Omental fat pad (tissue), 4 donors: ENCODE measurements around the gene ATP6V1G3. TPM values are rescaled to one million over a fixed set of nuclear protein-coding genes. Genes with fewer than 3 reads are reported as not detected.
A peak's percentile ranks its signal among the peaks of the same experiment; 100 is the strongest.

Source experiments
- ATAC-seq: fragments of 150-250 bp; one replicate; pipeline ENCODE4 v1.9.1; 2016; ENCODE audit warnings: mild to moderate bottlenecking, moderate library complexity; ENCODE audit not compliant: low FRiP score
- DNase-seq: peaks from one replicate; pipeline ENCODE4 v3.0.0-alpha.2; 2019; ENCODE audit warnings: low spot score
- total RNA-seq, 4 donors: library from RNA; depleted of rRNA; stranded (reverse); fragments of >200 nt; gene quantifications; one replicate each; pipeline ENCODE4 v1.1.0, GENCODE V29; 2016
- TF ChIP-seq, protein P1 (sequence below), 3 donors: fragments of 450-650 bp; IDR thresholded peaks; one replicate each; pipeline ENCODE4 v1.5.1; 2016 to 2017; ENCODE audit warnings: antibody characterized with exemption in 3 of 3, mild to moderate bottlenecking in 3 of 3, moderate library complexity in 2 of 3

The ATP6V1G3 gene
- total RNA-seq, 4 donors from 2014 or later: not detected

DNA sequence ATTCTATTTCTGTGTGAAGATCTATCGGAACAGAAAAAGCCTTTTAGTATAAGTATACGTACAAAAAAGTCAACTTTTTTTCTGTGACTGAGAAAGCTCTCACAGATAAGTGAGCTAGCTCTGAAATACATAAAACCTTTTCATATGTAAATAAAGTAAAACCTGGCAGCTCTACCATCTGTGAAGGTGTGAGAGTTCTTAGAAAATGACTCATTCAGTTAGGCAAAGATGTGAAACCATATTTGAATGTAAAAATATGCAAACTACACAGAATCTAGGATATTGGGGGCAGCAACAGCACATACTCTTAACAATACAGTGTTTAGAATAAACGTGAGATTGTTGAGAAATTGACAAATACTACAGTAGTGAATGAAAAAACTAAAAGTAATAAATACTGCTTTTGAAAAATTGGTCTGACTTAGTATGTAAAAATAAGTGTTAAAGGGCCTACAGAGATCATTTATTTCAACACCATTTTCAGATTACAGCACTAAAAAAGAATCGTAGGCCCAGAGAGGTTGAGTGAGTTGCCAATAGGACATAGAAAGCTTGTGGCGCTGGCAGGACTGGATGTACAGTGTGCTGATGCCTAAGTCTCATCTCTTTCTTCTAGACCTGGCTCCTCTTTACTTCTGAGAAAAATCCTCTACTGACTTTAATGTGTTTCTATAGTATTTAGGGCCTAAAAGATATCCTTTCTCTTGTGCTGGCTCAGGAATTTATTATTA is 19.8 kb downstream of the ATP6V1G3 start:
- TF ChIP-seq, protein P1, sequence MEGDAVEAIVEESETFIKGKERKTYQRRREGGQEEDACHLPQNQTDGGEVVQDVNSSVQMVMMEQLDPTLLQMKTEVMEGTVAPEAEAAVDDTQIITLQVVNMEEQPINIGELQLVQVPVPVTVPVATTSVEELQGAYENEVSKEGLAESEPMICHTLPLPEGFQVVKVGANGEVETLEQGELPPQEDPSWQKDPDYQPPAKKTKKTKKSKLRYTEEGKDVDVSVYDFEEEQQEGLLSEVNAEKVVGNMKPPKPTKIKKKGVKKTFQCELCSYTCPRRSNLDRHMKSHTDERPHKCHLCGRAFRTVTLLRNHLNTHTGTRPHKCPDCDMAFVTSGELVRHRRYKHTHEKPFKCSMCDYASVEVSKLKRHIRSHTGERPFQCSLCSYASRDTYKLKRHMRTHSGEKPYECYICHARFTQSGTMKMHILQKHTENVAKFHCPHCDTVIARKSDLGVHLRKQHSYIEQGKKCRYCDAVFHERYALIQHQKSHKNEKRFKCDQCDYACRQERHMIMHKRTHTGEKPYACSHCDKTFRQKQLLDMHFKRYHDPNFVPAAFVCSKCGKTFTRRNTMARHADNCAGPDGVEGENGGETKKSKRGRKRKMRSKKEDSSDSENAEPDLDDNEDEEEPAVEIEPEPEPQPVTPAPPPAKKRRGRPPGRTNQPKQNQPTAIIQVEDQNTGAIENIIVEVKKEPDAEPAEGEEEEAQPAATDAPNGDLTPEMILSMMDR (IDR thresholded peaks at IDR 0.05): no peak
- no peak for DNase-seq
- ATAC-seq: no peak

DNA sequence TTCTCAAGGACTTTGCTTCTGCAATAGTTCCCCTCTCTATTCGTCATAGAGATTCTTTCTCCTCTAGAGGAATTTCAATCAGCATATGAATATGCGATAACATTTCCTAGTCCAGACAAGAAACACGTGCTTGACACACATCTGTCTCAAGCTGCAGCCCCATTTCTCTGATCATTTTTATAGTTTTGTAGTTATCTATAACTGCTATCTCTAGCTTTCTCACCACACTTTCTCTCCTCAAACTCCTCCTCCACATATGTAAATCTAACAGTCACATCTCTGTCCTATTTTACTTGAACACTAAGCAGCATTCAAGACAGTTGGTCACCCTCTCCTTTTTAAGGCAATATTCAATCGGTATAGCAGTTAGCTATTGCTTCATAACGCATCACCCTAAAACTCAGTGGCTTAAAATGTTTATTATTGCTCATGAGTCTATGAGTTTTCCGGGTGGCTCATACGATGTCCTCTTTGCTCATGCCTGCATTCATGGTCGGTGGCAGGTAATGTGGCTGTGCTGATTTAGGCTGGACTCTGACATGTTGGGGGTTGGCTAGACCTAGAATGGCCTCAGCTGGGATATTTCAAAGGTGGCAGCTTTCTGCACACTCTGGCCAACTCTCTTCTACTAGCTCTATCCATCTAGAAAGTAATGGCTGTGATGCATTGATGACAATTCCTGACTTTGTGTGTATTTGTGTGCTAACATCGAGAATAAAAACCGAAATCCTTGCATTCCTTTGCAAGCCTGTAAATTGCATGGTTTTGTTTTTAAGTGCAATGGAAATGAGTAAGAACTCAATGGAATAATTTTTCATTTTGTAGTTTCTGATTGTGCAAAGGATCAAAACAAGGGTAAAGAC is 20.6 kb downstream of the ATP6V1G3 start:
- ATAC-seq (no peak), DNase-seq (no peak)
- TF ChIP-seq, protein P1 (IDR thresholded peaks at IDR 0.05): no peak

DNA sequence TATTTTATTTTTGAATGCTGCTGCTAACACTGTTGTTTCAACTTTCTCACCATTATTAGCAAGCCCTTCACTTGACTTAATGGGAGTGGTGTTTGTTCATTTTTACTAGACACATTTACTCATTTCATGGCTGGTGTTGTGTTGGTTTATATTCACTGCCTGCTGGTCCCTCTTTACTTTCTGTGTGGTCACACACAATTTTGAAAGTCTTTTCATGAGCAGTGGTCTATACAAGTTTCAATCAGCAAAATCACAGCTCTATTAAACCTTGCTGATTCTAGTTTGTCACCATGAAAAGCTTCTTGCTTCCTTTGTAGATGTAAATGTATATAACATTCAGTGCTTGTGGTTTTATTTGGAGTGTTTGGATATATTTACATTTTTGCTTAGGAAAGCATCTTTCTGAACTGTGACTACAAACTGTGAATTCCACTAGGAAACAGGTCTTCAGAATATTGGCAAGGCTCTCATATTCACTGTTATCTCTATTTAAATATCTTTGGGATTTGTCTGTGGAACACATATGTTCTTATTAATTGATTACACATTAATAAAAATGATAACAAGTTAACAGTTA is 22.8 kb downstream of the ATP6V1G3 start:
- ATAC-seq: no peak

GRCh38 chr1:198500096-198500495 is 40.4 kb downstream of the ATP6V1G3 start:
- no peak for DNase-seq
- ATAC-seq: no peak
- TF ChIP-seq, protein P1 (IDR thresholded peaks at IDR 0.05): no peak

More for the DNA sequence above, 22.8 kb downstream of the ATP6V1G3 start:
- no peak for DNase-seq
- TF ChIP-seq, protein P1 (IDR thresholded peaks at IDR 0.05): no peak

- DNase-seq: no peak
- ATAC-seq: no peak
- TF ChIP-seq, protein P1 (IDR thresholded peaks at IDR 0.05): no peak
Observed at GRCh38 chr1:198499588-198499987, 40.9 kb downstream of the ATP6V1G3 start.

DNA sequence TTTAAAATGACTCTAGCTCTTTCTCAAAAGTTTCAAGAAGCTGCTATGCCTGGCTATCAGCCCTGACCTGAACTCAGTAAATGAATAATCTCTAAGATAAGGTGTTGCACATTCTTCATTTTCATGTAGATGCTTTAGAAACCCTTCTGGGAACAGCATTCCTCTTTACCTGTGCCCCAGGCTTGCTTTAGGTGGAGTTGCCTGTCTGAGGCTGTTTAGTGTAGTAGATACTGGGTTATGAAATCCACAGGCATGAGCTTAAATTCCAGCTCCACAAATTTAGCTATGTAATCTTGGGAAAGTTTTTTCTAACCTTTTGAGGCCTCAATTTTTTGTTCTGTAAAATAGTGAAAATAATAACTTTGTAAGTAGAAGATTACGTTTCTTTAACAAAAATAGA is 41.6 kb downstream of the ATP6V1G3 start:
- ATAC-seq: peak; percentile 21
- no peak for DNase-seq
- TF ChIP-seq, protein P1 (IDR thresholded peaks at IDR 0.05): no peak
